HepG2 (cell line): ENCODE data around the gene SLC2A4. TPM values are rescaled to one million over a fixed set of nuclear protein-coding genes. Genes with fewer than 3 reads are reported as not detected.

Source experiments
- CREB1 ChIP-seq, 2 experiments: fragments of 450-650 bp in 1 of 2; IDR thresholded peaks; 2 replicates each; pipeline ENCODE4 v1.6.1; 2016 to 2017; ENCODE audit warnings: control low read depth in 1 of 2, mild to moderate bottlenecking in 1 of 2, missing compliant biosample characterization in 1 of 2, missing genetic modification characterization in 1 of 2
- ELK4 ChIP-seq: sonication (generic); formaldehyde crosslinking; IDR thresholded peaks from 2 replicates; pipeline ENCODE4 v1.9.0; 2021; ENCODE audit warnings: missing genetic modification reagents, borderline replicate concordance
- HMG20B ChIP-seq: conservative IDR thresholded peaks from 2 replicates; pipeline ENCODE4 v1.6.1; 2016; ENCODE audit warnings: missing genetic modification reagents, missing compliant biosample characterization
- JUNB ChIP-seq: sonication (generic); formaldehyde crosslinking; IDR thresholded peaks from 2 replicates; pipeline ENCODE4 v1.8.0; 2022; ENCODE audit warnings: missing genetic modification reagents, mild to moderate bottlenecking, borderline replicate concordance
- NFAT5 ChIP-seq: sonication (generic); formaldehyde crosslinking; IDR thresholded peaks from 2 replicates; pipeline ENCODE4 v1.4.0; 2020; ENCODE audit warnings: missing genetic modification reagents
- SAFB2 ChIP-seq: sonication (generic); formaldehyde crosslinking; IDR thresholded peaks from 2 replicates; pipeline ENCODE4 v1.5.1; 2020; ENCODE audit warnings: missing genetic modification reagents, low read depth, mild to moderate bottlenecking, borderline replicate concordance
- TAF15 ChIP-seq: fragments of 200-400 bp; formaldehyde crosslinking; IDR thresholded peaks from one replicate; pipeline ENCODE4 v1.6.1; 2018; ENCODE audit warnings: mild to moderate bottlenecking, low read depth, low read length; ENCODE audit not compliant: poor library complexity, severe bottlenecking
- TCF7L2 ChIP-seq: IDR thresholded peaks from 2 replicates; pipeline ENCODE4 v1.6.1; 2011; ENCODE audit warnings: mild to moderate bottlenecking, low read depth, low read length, moderate library complexity
- TFDP2 ChIP-seq: sonication (generic); formaldehyde crosslinking; IDR thresholded peaks from 2 replicates; pipeline ENCODE4 v1.4.0; 2020; ENCODE audit warnings: missing genetic modification reagents
- THAP9 ChIP-seq: sonication (generic); formaldehyde crosslinking; IDR thresholded peaks from 2 replicates; pipeline ENCODE4; 2020; ENCODE audit warnings: missing genetic modification reagents, mild to moderate bottlenecking, borderline replicate concordance
- ZBTB1 ChIP-seq: sonication (generic); formaldehyde crosslinking; IDR thresholded peaks from 2 replicates; pipeline ENCODE4 v1.4.0; 2020; ENCODE audit warnings: missing genetic modification reagents, borderline replicate concordance
- ZBTB37 ChIP-seq: sonication (generic); formaldehyde crosslinking; IDR thresholded peaks from 2 replicates; pipeline ENCODE4 v1.4.0; 2020; ENCODE audit warnings: mild to moderate bottlenecking, missing genetic modification reagents
- ZNF264 ChIP-seq: sonication (generic); formaldehyde crosslinking; IDR thresholded peaks from 2 replicates; pipeline ENCODE4 v1.4.0; 2020; ENCODE audit warnings: missing genetic modification reagents
- ZNF317 ChIP-seq: sonication (generic); formaldehyde crosslinking; IDR thresholded peaks from 2 replicates; pipeline ENCODE4 v1.5.0; 2020; ENCODE audit warnings: mild to moderate bottlenecking, missing genetic modification reagents
- ZNF776 ChIP-seq: sonication (generic); formaldehyde crosslinking; IDR thresholded peaks from 2 replicates; pipeline ENCODE4 v1.4.0; 2020; ENCODE audit warnings: mild to moderate bottlenecking, missing genetic modification reagents
- ZNF839 ChIP-seq: sonication (generic); formaldehyde crosslinking; IDR thresholded peaks from 2 replicates; pipeline ENCODE4 v1.4.0; 2020; ENCODE audit warnings: missing genetic modification reagents, mild to moderate bottlenecking, borderline replicate concordance
- polyA plus RNA-seq, 8 experiments: library from polyadenylated mRNA; depleted of rRNA in 3 of 8; stranded (reverse) in 7 of 8; unstranded in 1 of 8; fragments of >200 nt; fragmentation: Illumina TruSeq in 4 of 8; extraction: Trizol in 4 of 8; gene quantifications; 2 replicates each; pipeline versions ENCODE4 v1.2.1 to v1.2.3, GENCODE V29; 2011 to 2016; ENCODE audit warnings: low read depth in 4 of 8, missing spikeins in 1 of 8, mixed read lengths in 1 of 8; ENCODE audit not compliant: insufficient read depth in 1 of 8
- total RNA-seq, 5 experiments: library from RNA; depleted of rRNA; stranded (reverse); fragments of >200 nt; fragmentation: Illumina TruSeq; extraction: Trizol; gene quantifications; 2 replicates each; pipeline ENCODE4 v1.2.3, GENCODE V29; 2016; ENCODE audit warnings: low read depth in 1 of 5

SLC2A4 gene
- total and polyA plus RNA-seq, 2 of the 13 experiments (the other 11 are each of a cell fraction or from before 2014, with no cell fraction given) = 4.9 to 5.8 TPM

- TF ChIP-seq THAP9 (peak; percentile 100), JUNB (no peak), ZNF264 (0 out of 2 replicates have a peak, but pooled peaks have one; percentile 54), NFAT5 (no peak), HMG20B (CRISPR knock-in tag) (no peak), ZNF776 (0 out of 2 replicates have a peak, but pooled peaks have one; percentile 50), ELK4 (CRISPR knock-in tag) (no peak), SAFB2 (CRISPR knock-in tag) (peak; percentile 69; the same call in 1 of the 2 replicates), ZNF317 (CRISPR knock-in tag) (no peak), ZNF839 (CRISPR knock-in tag) (no peak), ZBTB1 (no peak), CREB1 (IDR thresholded peaks at IDR 0.05) (peak; percentile 74), CREB1 (CRISPR knock-in tag; IDR thresholded peaks at IDR 0.05) (peak; percentile 82), TFDP2 (CRISPR knock-in tag) (peak; percentile 83), TAF15 (no peak), ZBTB37 (no peak), TCF7L2 (no peak)
These were observed 48.0 kb downstream of the SLC2A4 start (continued) for GRCh38 chr17:7329374-7329996.
